ENCODE measurements around the gene OR2AG1. TPM values are rescaled to one million over a fixed set of nuclear protein-coding genes. Genes with fewer than 3 reads are reported as not detected.

The OR2AG1 gene
- not detected in 2 replicates for total RNA-seq

DNA sequence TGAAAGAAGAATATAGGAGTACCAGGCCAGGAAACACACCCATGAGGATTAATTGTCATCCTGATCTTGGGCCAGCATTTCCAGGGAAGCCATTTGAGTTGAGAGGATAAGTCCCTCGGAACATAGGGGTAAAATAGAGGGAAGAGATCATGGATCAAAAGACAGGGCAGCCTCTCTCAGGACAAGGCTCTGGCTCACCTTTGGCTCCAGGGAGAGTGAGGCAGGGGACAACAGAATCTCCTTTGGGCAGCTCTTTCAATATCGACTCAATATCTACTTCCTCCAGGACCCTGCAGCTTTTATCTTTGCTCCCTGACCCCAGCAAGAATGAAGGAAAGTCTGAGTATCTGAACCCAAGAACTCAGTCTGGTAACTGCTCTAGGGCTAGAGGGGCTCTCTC lies at the start of gene OR2AG1:
OR2AG1 (plus strand) TSS at position 301 of the 400 bp plus-strand sequence. CDS start 2,018 bp downstream, outside the sequence.

DNA sequence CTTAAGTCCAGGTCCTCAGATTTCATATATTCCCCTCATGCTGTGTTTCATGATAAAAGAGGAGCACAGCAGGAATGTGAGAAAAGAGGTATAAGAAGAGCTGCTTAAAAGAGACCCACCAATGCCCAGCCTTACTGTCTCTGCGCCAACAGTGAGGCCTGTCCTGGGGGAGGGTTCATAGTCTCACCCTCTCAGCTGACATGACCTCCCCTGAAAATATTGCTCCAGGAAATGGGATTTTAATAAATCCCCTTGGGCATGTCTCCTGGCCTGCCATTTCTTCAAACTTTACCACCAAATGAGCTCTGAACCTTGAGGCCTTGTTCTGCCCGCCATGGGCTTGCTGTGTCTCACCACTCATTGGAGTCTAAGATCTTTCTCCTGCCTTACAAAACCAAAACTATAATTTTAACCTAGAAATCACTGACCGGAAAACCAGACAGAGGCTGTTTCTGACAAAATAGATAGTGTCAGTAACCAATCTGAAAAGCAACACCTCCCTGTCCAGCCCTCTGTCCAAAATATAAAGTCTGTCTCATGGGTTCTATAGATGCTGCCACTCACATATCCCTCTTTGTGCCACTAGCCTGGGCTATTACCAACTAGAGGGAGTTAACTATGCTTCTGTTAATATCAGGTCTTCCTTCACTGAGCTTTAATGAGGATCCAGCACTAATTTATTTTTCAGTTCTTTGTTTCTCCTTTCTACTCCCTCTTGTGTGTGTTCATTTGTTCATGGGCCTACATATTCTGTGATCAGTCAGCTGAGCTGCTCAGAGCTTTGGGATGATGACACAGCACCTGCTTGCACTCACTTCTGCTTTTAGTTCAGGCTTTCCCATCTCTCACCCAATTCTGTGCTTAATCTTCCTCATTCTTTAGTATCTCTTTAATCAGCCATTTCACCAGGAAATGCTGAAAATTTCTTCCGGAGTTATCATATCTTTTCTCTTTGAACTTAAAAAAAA lies 10.6 kb upstream of the OR2AG1 start, which contains the start of gene OR2AG2:
OR2AG2 (minus strand) TSS at position 51 of the 968 bp plus-strand sequence. CDS start 3,019 bp downstream, outside the sequence.

GRCh38 chr11:6799402-6799801 lies 16.6 kb downstream of the OR2AG1 start, which contains the start of gene OR6A2:
Gene OR6A2 (minus strand): TSS chr11:6799689. CDS start chr11:6795708, 3,981 bp downstream.

Other genes with a start within 250 kb of the OR2AG1 start
- 11.9 and 16.4 TPM in 2 replicates for gene RRP8, start 179.4 kb upstream of the OR2AG1 start, total RNA-seq
- 176 and 244 TPM in 2 replicates for gene ILK, start 179.2 kb upstream of the OR2AG1 start, total RNA-seq
- gene TAF10, start 170.8 kb upstream of the OR2AG1 start, total RNA-seq = 46.1 and 51.1 TPM in 2 replicates
- 124 and 159 TPM in 2 replicates for gene TPP1, start 163.6 kb upstream of the OR2AG1 start, total RNA-seq
- 4.4 and 10.4 TPM in 2 replicates for gene DCHS1, start 127.2 kb upstream of the OR2AG1 start, total RNA-seq
- gene MRPL17, start 99.7 kb upstream of the OR2AG1 start, total RNA-seq = 37.0 and 63.2 TPM in 2 replicates
- gene OR2AG2, start 11.0 kb upstream of the OR2AG1 start, total RNA-seq = 0.28 TPM in 1 of 2 replicates, not detected in the other
- gene OR6A2, start 16.7 kb downstream of the OR2AG1 start, total RNA-seq = 0.30 and 1.2 TPM in 2 replicates
- not detected in 2 replicates for gene OR10A5, start 62.7 kb downstream of the OR2AG1 start, total RNA-seq
- not detected in 2 replicates for gene OR10A2, start 80.0 kb downstream of the OR2AG1 start, total RNA-seq
- gene OR10A4, start 93.6 kb downstream of the OR2AG1 start, total RNA-seq = not detected in 2 replicates
- gene OR2D2, start 109.5 kb downstream of the OR2AG1 start, total RNA-seq = 0.78 TPM in 1 of 2 replicates, not detected in the other
- not detected in 2 replicates for gene OR2D3, start 138.0 kb downstream of the OR2AG1 start, total RNA-seq
- gene ZNF215, start 143.4 kb downstream of the OR2AG1 start, total RNA-seq = 3.3 and 6.1 TPM in 2 replicates
- 2.8 and 4.2 TPM in 2 replicates for gene ZNF214, start 237.3 kb downstream of the OR2AG1 start, total RNA-seq
- 0.18 TPM in 1 of 2 replicates, not detected in the other for gene NLRP14, start 237.5 kb downstream of the OR2AG1 start, total RNA-seq

All from smooth muscle cell of the umbilical artery (primary cell).